HG03159 (cell line): ENCODE results near the gene PLD4.
"Not testable (repeated sequence)": the region's sequence is repeated elsewhere in the genome, so short reads cannot be mapped to it uniquely, and the experiment has no call there.

Experiments
- ATAC-seq: cut with Tn5 transposase; IDR thresholded peaks from one replicate; pipeline ENCODE4 v1.9.1; 2021; ENCODE audit warnings: mild to moderate bottlenecking, moderate library complexity; ENCODE audit not compliant: unreplicated experiment

The PLD4 gene

DNA sequence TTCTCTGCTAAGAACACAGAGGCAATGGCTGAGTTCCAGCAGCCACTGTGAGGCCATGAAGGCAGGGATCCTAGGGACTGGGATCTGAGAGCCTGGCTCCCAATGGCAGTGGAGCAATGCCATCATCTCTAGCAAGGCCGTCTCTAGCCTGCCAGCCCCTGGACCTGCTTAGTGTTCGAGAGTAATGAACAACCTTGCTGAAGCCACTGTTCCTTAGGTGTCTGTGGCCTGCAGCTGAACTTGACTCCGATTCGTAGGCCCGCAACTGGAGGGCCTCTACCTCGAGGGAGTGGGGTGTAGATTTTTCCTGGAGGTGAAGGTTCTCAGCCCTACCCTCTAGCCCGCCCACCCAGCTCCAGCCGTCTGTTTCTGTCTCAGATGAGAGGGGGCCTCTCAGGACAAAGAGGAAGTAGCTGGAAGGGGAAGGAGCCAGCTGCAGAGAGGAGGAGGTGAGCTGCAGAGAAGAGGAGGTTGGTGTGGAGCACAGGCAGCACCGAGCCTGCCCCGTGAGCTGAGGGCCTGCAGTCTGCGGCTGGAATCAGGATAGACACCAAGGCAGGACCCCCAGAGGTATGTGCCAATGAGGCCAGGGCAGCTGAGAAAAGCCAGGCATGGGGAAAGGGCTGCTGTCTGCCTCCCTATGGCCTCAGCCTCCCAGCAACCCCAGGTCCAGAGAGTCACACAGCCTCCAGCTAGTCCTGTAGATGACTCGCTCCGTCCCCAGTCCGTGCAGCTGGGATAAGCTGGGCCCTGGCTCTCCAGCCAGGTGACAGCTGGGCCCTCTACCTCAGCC lies at the start of gene PLD4:
TSS of gene PLD4 (plus strand) at position 459 of the 793 bp plus-strand sequence. CDS start 2,262 bp downstream, outside the sequence.
- no peak for ATAC-seq

DNA sequence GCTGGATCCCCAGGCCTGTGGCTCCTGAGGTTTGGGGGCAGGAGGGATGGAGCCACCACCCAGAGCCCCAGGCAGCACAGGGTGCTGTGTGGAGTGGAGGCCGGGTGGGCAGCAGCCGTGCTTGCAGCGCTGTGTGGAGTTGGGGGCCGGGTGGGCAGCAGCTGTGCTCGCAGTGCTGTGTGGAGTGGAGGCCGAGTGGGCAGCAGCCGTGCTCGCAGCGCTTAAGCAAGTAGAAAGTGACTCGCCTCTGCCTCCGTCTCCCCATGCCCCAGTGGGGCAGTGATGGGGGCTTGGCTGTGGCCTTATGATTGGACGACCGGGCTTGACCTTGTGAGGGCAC lies 49.3 kb upstream of the PLD4 start:
- no peak for ATAC-seq

- ATAC-seq, result no peak
Measured at GRCh38 chr14:104875811-104876210, 48.9 kb upstream of the PLD4 start.

DNA sequence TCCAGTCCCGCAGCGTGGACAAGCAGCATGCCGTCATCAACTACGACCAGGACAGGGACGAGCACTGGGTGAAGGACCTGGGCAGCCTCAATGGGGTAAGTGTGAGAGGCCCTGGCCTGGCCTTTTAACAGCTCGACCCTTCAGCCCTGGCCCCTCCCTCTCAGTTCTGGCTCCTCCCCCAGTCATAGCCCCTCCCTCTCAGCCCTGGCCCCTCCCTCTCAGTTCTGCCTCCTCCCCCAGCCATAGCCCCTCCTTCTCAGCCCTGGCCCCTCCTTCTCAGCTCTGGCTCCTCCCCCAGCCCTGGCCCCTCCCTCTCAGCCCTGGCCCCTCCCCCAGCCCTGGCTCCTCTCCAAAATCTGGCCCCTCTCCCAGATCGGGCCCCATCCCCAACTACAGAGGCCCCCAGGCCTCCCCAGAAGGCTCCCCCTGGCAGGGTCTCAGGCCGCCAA lies 48.4 kb upstream of the PLD4 start:
- no peak for ATAC-seq

- ATAC-seq, result no peak
Measured at GRCh38 chr14:104877066-104877805, 47.4 kb upstream of the PLD4 start.

DNA sequence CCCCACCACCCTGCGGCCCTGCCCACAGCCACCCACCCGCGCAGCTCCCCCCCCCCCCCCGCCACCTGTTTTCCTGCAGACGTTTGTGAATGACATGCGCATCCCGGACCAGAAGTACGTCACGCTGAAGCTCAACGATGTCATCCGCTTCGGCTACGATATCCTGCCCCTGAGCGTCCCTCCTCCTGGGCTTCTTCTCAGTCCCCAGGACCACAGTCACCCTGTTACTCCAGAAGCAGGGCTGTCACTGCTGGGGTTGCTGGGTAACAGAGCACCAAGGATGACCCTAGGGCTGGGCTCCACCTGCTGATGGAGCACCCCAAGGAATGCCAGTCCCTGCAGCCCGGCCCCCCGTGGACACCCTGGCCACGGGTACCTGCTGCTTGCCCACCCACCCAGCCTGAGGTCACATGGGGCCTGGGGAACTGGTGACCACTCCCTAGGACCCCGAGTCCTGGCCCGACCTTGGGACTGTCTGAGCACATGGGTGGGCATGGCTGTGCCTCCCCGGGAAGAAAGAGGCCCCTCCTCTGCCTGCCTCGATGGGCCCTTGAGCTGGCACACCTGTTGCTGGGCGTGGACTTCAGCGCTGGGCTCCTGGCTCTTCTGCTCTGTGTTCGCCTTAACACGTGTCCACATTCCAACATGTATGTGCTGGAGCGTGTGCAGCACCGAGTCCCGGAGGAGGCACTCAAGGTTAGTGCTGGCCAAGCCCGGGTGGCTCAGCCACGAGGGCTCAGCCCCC lies 46.7 kb upstream of the PLD4 start:
- ATAC-seq, result no peak

- no peak for ATAC-seq
Measured at GRCh38 chr14:104878582-104878981, 46.1 kb upstream of the PLD4 start.

GRCh38 chr14:104879201-104879982 lies 45.3 kb upstream of the PLD4 start:
- ATAC-seq, result no peak

GRCh38 chr14:104879983-104880565 lies 44.6 kb upstream of the PLD4 start:
- no peak for ATAC-seq

DNA sequence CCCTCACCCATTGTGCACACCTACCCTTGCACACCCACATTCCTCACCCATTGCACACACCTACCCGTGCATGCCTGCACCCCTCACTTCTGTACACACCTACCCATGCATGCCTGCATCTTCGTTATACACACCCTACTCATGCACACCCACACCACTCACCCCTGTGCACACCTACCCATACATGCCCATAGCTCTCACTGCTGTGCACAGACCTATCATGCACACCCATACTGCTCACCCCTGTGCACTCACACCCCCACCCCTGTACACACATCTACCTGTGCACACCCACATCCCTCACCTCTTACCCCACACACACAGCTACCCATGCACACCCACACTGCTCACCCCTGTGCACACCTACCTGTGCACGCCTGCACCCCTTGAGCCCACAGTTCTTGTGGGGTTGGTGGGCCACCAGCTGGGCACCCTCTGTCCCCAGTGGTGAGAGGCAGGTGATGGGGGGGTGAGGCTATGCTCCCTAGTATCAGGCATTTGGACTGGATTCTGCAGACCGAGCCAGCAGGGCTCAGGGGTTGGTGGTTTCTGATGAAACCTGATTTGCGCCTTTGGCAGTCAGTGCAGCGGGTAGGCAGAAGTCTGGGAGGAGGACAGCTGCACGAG lies 44.0 kb upstream of the PLD4 start:
- no peak for ATAC-seq

DNA sequence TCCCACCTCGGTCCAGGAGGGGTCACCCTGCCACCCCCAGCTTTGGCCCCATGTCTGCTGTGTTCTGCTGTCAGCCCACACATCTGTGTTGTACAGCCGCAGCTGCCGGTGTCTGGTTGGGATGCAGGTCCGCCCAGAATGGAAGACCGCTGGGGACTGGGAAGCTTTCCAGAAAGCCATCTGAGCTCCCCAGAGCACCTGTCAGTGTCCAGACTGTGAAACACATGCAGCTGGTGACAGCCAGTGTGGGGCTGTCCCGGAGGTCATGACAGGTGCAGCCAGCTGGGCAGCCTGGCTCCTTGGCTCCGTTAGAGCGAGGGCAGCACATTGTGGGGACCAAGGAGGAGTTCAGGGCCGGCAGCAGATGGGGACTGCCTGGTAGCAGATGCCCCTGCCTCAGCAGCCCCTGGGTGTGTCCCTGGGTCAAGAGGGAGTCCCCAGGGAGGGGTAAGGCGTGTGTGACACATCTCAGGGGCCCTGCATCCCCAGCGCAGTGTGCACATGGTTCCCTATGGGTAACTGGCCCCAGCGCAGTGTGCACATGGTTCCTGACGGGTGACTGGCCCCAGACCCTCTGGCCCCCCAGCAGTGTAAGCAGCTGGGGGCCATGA lies 43.2 kb upstream of the PLD4 start:
- no peak for ATAC-seq

DNA sequence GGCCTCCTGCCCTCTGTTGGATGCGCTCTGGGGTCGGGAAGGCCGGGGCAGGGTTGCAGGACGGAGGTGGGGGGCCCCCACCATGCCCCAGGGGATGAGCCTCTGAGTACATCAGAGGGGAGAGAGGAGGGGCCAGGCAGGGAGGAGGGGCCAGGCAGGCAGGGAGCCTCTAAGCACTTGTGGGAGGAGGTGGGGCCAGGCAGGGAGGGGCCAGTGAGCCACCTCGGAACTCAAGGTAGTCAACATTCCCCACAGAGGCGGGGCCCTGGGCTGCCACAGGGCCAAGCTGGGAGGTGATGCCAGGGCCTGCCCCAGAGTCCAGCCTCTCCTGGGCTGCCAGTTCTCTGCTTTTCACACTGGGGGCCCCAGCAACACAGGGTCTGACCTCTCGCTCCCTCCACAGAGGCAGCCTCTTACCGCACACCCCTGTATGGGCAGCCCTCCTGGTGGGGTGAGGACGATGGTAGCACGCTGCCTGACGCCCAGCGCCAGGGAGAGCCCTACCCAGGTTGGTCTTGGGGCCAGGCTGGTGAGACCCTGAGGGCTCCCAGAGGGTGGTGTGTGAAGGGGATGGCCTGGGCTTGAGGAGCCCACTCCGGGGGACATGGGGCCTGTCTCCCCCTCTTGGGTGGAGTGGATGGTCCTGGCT lies 42.2 kb upstream of the PLD4 start:
- no peak for ATAC-seq

DNA sequence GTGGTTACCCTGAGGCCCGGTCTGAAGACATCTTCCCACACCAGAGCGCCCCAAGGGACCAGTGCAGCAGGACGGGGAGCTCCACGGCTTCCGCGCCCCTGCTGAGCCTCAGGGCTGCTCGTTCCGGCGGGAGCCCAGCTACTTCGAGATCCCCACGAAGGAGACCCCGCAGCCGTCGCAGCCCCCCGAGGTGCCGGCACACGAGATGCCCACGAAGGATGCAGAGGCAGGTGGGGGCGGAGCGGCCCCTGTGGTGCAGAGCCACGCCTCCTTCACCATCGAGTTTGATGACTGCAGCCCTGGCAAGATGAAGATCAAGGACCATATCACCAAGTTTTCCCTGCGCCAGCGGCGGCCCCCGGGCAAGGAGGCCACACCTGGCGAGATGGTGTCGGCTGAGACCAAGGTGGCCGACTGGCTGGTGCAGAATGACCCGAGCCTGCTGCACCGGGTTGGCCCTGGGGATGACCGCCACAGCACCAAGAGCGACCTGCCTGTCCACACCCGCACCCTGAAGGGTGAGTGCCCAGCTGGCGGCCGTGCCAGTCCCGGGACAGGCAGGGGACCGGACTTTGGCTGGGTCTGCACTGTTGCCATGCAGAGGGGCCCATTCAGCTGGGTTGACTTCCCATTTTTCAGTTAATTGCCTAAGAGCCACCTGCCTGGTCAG lies 41.6 kb upstream of the PLD4 start:
- no peak for ATAC-seq

DNA sequence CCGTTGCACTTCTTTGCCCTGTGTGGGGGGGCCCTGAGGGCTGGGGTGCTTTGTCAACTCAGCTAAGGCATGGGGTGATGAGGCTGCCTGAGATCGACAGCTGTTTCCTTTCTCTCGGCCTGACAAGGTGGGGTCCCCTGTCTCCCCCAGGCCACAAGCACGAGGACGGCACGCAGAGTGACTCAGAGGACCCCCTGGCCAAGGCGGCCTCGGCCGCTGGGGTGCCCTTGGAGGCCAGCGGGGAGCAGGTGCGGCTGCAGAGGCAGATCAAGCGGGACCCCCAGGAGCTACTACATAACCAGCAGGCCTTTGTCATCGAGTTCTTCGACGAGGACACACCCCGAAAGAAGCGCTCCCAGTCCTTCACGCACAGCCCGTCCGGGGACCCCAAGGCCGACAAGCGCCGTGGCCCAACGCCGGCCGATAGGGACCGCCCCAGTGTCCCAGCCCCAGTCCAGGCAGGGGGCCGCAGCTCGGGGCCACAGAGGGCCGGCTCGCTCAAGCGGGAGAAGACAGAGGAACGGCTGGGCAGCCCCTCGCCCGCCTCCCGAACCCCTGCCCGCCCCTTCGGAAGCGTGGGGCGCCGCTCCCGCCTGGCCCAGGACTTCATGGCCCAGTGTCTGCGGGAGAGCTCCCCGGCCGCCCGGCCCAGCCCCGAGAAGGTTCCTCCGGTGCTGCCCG lies 40.9 kb upstream of the PLD4 start:
- no peak for ATAC-seq

- not testable (repeated sequence) for ATAC-seq
Measured at GRCh38 chr14:104884381-104884780, 40.3 kb upstream of the PLD4 start.

GRCh38 chr14:104885031-104885972 lies 39.4 kb upstream of the PLD4 start:
- no peak for ATAC-seq
